ENCODE data around the gene CRISP3.

GRCh38 chr6:49772285-49772684, 28.1 kb upstream of the CRISP3 start:
- no peak for TF ChIP-seq CTCF (IDR thresholded peaks at IDR 0.05)
- TF ChIP-seq POLR2A (IDR thresholded peaks at IDR 0.05; ENCODE audit: low read length): no peak
- TF ChIP-seq SMC3 (IDR thresholded peaks at IDR 0.05): no peak
- TF ChIP-seq JUN (IDR thresholded peaks at IDR 0.05): no peak
- TF ChIP-seq RCOR1 (IDR thresholded peaks at IDR 0.05; ENCODE audit: low read depth, low read length): no peak
- no peak for TF ChIP-seq MAX (IDR thresholded peaks at IDR 0.05)
- no peak for TF ChIP-seq RAD21 (conservative IDR thresholded peaks at IDR 0.05 in 1 of 2, IDR thresholded peaks at IDR 0.05 in 1 of 2)
- no peak for TF ChIP-seq CHD4 (IDR thresholded peaks at IDR 0.05; ENCODE audit: borderline replicate concordance)
- TF ChIP-seq PBX3 (IDR thresholded peaks at IDR 0.05): no peak

Measured in A549 (cell line).